Epithelial cell of proximal tubule (primary cell): ENCODE data around the gene MAP1B. TPM values are rescaled to one million over a fixed set of nuclear protein-coding genes. Genes with fewer than 3 reads are reported as not detected.

Experiments
- DNase-seq: peaks from one replicate; pipeline ENCODE4 v3.0.0-alpha.2; 2011; ENCODE audit warnings: low read depth
- H3K4me3 ChIP-seq: 2 replicates; pipeline ENCODE4 v1.5.1; 2011; ENCODE audit warnings: low read depth, mild to moderate bottlenecking, low read length
- CTCF ChIP-seq: conservative IDR thresholded peaks from 2 replicates; pipeline ENCODE4 v1.5.1; 2012; ENCODE audit warnings: low read depth, mild to moderate bottlenecking, low read length
- total RNA-seq: library from RNA; depleted of rRNA; stranded (reverse); fragments of >200 nt; gene quantifications from 2 replicates; pipeline ENCODE4 v1.2.3, GENCODE V29; 2015

Gene MAP1B
- total RNA-seq, 1 donor from 2014 or later, result 305 TPM

DNA sequence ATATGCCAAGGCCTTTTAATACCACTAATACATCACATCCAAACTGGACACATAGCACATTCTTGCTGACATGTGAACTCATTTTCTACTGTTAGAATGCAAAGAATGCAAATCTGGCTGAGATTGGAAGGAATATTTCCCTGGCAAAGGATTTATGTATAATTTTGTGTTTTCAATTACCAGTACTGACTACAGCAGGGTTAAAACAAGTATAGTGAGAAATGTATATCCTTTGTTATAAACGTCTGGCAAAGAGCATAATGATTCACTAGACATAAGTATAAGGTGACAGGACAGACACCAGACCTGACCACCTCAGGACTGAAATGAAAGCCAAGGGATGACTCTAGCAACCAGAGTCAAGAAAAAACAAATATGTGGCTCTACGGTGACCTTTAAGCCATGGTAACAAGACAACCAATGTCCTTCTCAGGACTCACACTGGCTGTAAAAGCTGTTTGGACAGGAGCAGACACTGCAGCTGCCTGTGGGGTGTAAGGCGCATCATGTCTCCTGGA, 117.7 kb downstream of the MAP1B start:
- no peak for DNase-seq
- no peak for TF ChIP-seq CTCF

DNA sequence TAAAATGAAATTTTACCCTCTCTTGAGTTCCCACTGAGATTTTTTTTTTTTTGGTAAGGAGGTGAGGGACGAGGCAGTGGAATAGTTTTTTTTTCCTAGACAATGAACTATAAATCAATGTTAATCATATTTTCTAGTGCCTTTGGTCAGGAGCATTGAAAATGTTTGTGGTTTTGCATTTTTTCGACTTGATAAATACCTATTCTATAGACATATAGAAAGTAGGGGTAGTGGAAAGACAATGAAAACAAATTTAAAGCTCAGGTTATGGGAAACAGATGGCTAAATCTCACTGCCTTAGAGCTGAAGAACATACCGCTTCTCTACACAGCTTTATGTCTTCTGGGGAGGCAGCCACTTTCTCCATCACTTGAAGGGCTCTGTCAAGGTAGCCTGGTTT, 118.5 kb downstream of the MAP1B start:
- no peak for TF ChIP-seq CTCF
- H3K4me3 ChIP-seq, result no peak overlapping the region
- no peak for DNase-seq

More for the DNA sequence above, 117.7 kb downstream of the MAP1B start:
- no peak overlapping the region for H3K4me3 ChIP-seq

DNA sequence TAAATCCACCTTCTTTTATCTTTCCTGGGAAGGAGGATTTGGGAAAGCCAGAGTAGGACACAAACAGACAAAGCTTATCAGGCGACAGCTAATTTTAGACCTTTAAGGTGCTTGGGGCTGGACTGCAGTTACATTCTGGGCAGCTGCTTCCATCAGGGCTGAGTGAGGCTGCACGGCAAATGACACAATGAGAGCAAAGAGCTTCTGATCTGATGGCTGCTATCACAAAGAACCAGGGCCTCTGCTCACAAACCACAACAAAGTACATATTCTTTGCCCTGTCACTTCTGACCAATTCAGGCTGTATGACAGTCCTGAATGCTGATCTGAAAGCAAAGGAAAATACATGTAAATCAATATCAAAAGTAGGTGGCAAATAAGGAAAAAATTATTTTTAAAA, 119.7 kb downstream of the MAP1B start:
- H3K4me3 ChIP-seq, result no peak overlapping the region
- no peak for TF ChIP-seq CTCF
- DNase-seq, result no peak

- no peak for TF ChIP-seq CTCF
- DNase-seq, result no peak
- H3K4me3 ChIP-seq, result no peak overlapping the region
Measured at GRCh38 chr5:72228960-72229359, 121.7 kb downstream of the MAP1B start.

GRCh38 chr5:72231991-72232703, 124.9 kb downstream of the MAP1B start:
- DNase-seq, result no peak
- no peak overlapping the region for H3K4me3 ChIP-seq
- no peak for TF ChIP-seq CTCF

DNA sequence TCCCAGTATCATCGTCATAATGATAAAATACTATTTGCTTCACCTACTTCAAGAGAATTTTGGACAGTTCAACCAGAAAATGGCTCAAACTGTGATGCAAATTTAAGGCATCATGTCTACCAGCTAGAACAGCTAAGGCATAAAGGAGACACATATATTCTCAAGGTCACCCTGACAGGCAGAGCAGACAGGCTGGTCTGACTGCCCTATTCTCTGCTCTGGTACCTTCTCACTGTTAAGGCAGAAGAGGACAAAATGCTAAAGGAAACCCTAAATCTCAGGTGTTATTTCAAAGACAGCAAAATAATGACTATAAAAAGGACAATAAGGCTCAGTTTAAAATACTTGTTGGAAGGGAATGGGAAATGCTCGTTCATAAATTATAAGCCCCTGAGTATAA, 125.6 kb downstream of the MAP1B start:
- no peak overlapping the region for H3K4me3 ChIP-seq
- no peak for TF ChIP-seq CTCF
- no peak for DNase-seq

- no peak for DNase-seq
- no peak for TF ChIP-seq CTCF
- no peak overlapping the region for H3K4me3 ChIP-seq
Measured at GRCh38 chr5:72233835-72234234, 126.6 kb downstream of the MAP1B start.
